T-cell (primary cell): Measurements from ENCODE around the gene GNPTG. TPM values are rescaled to one million over a fixed set of nuclear protein-coding genes. Genes with fewer than 3 reads are reported as not detected.

Experiments used
- ATAC-seq, 4 experiments: fragments of 200-7000 bp in 3 of 4; fragments of 150-1000 bp in 1 of 4; cut with Tn5 transposase; replicated peaks in 1 of 4; 1 replicate in 3 of 4; 2 replicates in 1 of 4; pipeline ENCODE4 v1.10.0; 2021; ENCODE audit warnings: moderate library complexity in 3 of 4, mild to moderate bottlenecking in 2 of 4, moderate number of reproducible peaks in 1 of 4
- CTCF ChIA-PET, 2 donors: fragments of 300-600 bp; sonication (Branson Sonifier 250); formaldehyde crosslinking; loops; one replicate each; lab custom pipeline; 2022; ENCODE audit warnings: antibody characterized with exemption in 2 of 2; lab: Charles Lee
- POLR2A ChIA-PET, 2 donors: fragments of 300-600 bp; sonication (Branson Sonifier 250); formaldehyde crosslinking; loops; one replicate each; lab custom pipeline; 2022; ENCODE audit warnings: antibody characterized with exemption in 2 of 2; lab: Charles Lee
- DNase-seq, 35 experiments: peaks; one replicate each; pipeline versions ENCODE4 v3.0.0 to v3.0.0-alpha.2; 2013 to 2023
- H3K27ac ChIP-seq: one replicate; pipeline ENCODE4 v1.5.1; 2013; ENCODE audit warnings: low read length
- H3K27me3 ChIP-seq, 2 experiments: replicated peaks in 1 of 2; 1 replicate in 1 of 2; 2 replicates in 1 of 2; pipeline versions ENCODE4 v1.6.1 to v1.7.0; 2013; ENCODE audit warnings: low read length in 1 of 2, mixed read lengths in 1 of 2; ENCODE audit not compliant: control insufficient read depth in 2 of 2, insufficient read depth in 2 of 2; ENCODE audit errors: extremely low read depth in 1 of 2
- H3K36me3 ChIP-seq, 2 donors: 1 replicate in 1 of 2; 2 replicates in 1 of 2; pipeline versions ENCODE4 v1.6.1 to v1.7.0; 2013; ENCODE audit warnings: low read length in 1 of 2; ENCODE audit not compliant: control insufficient read depth in 2 of 2, insufficient read depth in 1 of 2; ENCODE audit errors: extremely low read depth in 1 of 2
- H3K4me1 ChIP-seq, 2 experiments: 1 replicate in 1 of 2; 2 replicates in 1 of 2; pipeline versions ENCODE4 v1.6.1 to v1.7.0; 2013; ENCODE audit warnings: low read length in 2 of 2, mixed read lengths in 1 of 2; ENCODE audit not compliant: insufficient read depth in 2 of 2, control insufficient read depth in 1 of 2; ENCODE audit errors: extremely low read depth in 1 of 2
- H3K4me3 ChIP-seq, 2 donors: 1 replicate in 1 of 2; 2 replicates in 1 of 2; pipeline versions ENCODE4 v1.5.1 to v1.7.0; 2013; ENCODE audit warnings: mild to moderate bottlenecking in 2 of 2, low read length in 1 of 2, moderate library complexity in 1 of 2; ENCODE audit not compliant: control insufficient read depth in 1 of 2; ENCODE audit errors: extremely low read depth in 1 of 2
- H3K9me3 ChIP-seq: 2 replicates; pipeline ENCODE4 v1.7.0; 2013
- H3K27ac Mint-ChIP-seq, 2 donors: one replicate each; pipeline ENCODE4 v1.8.0; 2020 to 2021; ENCODE audit warnings: mild to moderate bottlenecking in 2 of 2, mixed read lengths in 2 of 2
- H3K27me3 Mint-ChIP-seq, 2 donors: one replicate each; pipeline ENCODE4 v1.8.0; 2021 to 2022; ENCODE audit warnings: mixed read lengths in 2 of 2
- H3K36me3 Mint-ChIP-seq: one replicate; pipeline ENCODE4 v1.8.0; 2021; ENCODE audit warnings: mixed read lengths
- H3K4me1 Mint-ChIP-seq, 3 donors: one replicate each; pipeline ENCODE4 v1.8.0; 2020 to 2022; ENCODE audit warnings: mixed read lengths in 3 of 3, mild to moderate bottlenecking in 1 of 3
- H3K4me3 Mint-ChIP-seq, 3 donors: one replicate each; pipeline ENCODE4 v1.8.0; 2020 to 2022; ENCODE audit warnings: mild to moderate bottlenecking in 3 of 3, mixed read lengths in 3 of 3, moderate library complexity in 3 of 3
- H3K9me3 Mint-ChIP-seq, 3 donors: one replicate each; pipeline ENCODE4 v1.8.0; 2020 to 2022; ENCODE audit warnings: mixed read lengths in 3 of 3
- whole genome bisulfite sequencing: methylation state at CpG from one replicate; pipeline ENCODE4 v1.1.5; 2013; ENCODE audit warnings: missing lambda C conversion rate; ENCODE audit not compliant: insufficient coverage; 5-methylcytosine and 5-hydroxymethylcytosine counted together
- total RNA-seq, 35 experiments: library from RNA in 6 of 35; stranded (reverse) in 6 of 35; fragments of 120-200 nt in 1 of 35; gene quantifications; one replicate each; pipeline versions ENCODE4 v1.2.1 to v1.2.4 and lab custom pipeline; 2013 to 2026

Gene GNPTG
- total RNA-seq, 5 donors from 2014 or later (not counting 1 experiment from before 2014, with no cell fraction given) = 42.6 to 66.5 (median 63.1) TPM

GRCh38 chr16:1393613-1394176, 42.0 kb downstream of the GNPTG start:
- ChIA-PET POLR2A (no interaction called here), CTCF (no interaction called here)
- 94% methylated on average over 16 of the region's 21 CpGs for WGBS
- no peak overlapping the region for H3K4me3 Mint-ChIP-seq
- H3K27ac ChIP-seq = no peak overlapping the region
- no peaks in the 10 kb centered on the region for H3K9me3 ChIP-seq
- peaks cover 39 to 63% of the 10 kb centered on the region in 2 donors for H3K36me3 ChIP-seq
- H3K36me3 Mint-ChIP-seq = peaks cover 30% of the 10 kb centered on the region
- peaks cover 0 to 4% (median 0%) of the 10 kb centered on the region in 3 donors for H3K4me1 Mint-ChIP-seq
- H3K9me3 Mint-ChIP-seq = no peaks in the 10 kb centered on the region
- H3K4me3 ChIP-seq = no peak overlapping the region
- DNase-seq = no peak
- H3K27me3 Mint-ChIP-seq = no peaks in the 10 kb centered on the region
- no peak for ATAC-seq
- no peaks in the 10 kb centered on the region for H3K27me3 ChIP-seq
- H3K27ac Mint-ChIP-seq = no peak overlapping the region
- peaks cover 0 to 3% of the 10 kb centered on the region in 2 experiments for H3K4me1 ChIP-seq

GRCh38 chr16:1394367-1394951, 42.7 kb downstream of the GNPTG start:
- H3K27me3 ChIP-seq = no peaks in the 10 kb centered on the region
- H3K9me3 Mint-ChIP-seq = no peaks in the 10 kb centered on the region
- no peak overlapping the region for H3K4me3 ChIP-seq
- H3K36me3 ChIP-seq = peaks cover 46 to 65% of the 10 kb centered on the region in 2 donors
- H3K4me3 Mint-ChIP-seq = no peak overlapping the region
- 97% methylated on average over 12 of the region's 19 CpGs for WGBS
- DNase-seq = no peak
- H3K27ac Mint-ChIP-seq = no peak overlapping the region
- H3K36me3 Mint-ChIP-seq = peaks cover 30% of the 10 kb centered on the region
- CTCF ChIA-PET = no interaction called here
- H3K27me3 Mint-ChIP-seq = no peaks in the 10 kb centered on the region
- H3K4me1 ChIP-seq = peaks cover 0 to 3% of the 10 kb centered on the region in 2 experiments
- POLR2A ChIA-PET = no interaction called here
- ATAC-seq = no peak
- no peak overlapping the region for H3K27ac ChIP-seq
- no peaks in the 10 kb centered on the region for H3K9me3 ChIP-seq
- H3K4me1 Mint-ChIP-seq = peaks cover 0 to 4% (median 0%) of the 10 kb centered on the region in 3 donors

GRCh38 chr16:1395444-1396031, 43.8 kb downstream of the GNPTG start:
- Histone ChIP-seq H3K36me3 (peaks cover 44 to 64% of the 10 kb centered on the region in 2 donors), H3K4me3 (no peak overlapping the region), H3K27me3 (no peaks in the 10 kb centered on the region), H3K27ac (no peak overlapping the region), H3K9me3 (no peaks in the 10 kb centered on the region), H3K4me1 (peaks cover 0 to under 1% of the 10 kb centered on the region in 2 experiments)
- WGBS = 96% methylated on average over 21 of the region's 22 CpGs
- no peak overlapping the region for H3K4me3 Mint-ChIP-seq
- H3K9me3 Mint-ChIP-seq = no peaks in the 10 kb centered on the region
- H3K36me3 Mint-ChIP-seq = peaks cover 25% of the 10 kb centered on the region
- H3K4me1 Mint-ChIP-seq = peaks cover 0 to 4% (median 0%) of the 10 kb centered on the region in 3 donors
- ChIA-PET CTCF (no interaction called here), POLR2A (no interaction called here)
- H3K27ac Mint-ChIP-seq = no peak overlapping the region
- no peak for DNase-seq
- ATAC-seq = no peak
- no peaks in the 10 kb centered on the region for H3K27me3 Mint-ChIP-seq

GRCh38 chr16:1397779-1398178, 46.0 kb downstream of the GNPTG start:
- DNase-seq (no peak), ATAC-seq (no peak)
- no peaks in the 10 kb centered on the region for H3K27me3 Mint-ChIP-seq
- 92% methylated on average over 15 of the region's 21 CpGs for WGBS
- H3K27ac Mint-ChIP-seq = no peak overlapping the region
- peaks cover 0 to 15% (median 0%) of the 10 kb centered on the region in 3 donors for H3K4me1 Mint-ChIP-seq
- H3K9me3 Mint-ChIP-seq = no peaks in the 10 kb centered on the region
- peaks cover 17% of the 10 kb centered on the region for H3K36me3 Mint-ChIP-seq
- H3K36me3 ChIP-seq = peaks cover 43 to 66% of the 10 kb centered on the region in 2 donors
- no peaks in the 10 kb centered on the region for H3K27me3 ChIP-seq
- H3K27ac ChIP-seq = no peak overlapping the region
- ChIA-PET CTCF (no interaction called here), POLR2A (no interaction called here)
- H3K9me3 ChIP-seq = no peaks in the 10 kb centered on the region
- no peaks in the 10 kb centered on the region for H3K4me1 ChIP-seq
- H3K4me3 Mint-ChIP-seq = no peak overlapping the region
- H3K4me3 ChIP-seq = no peak overlapping the region

- ATAC-seq = no peak
- no peak overlapping the region for H3K27ac ChIP-seq
- H3K36me3 Mint-ChIP-seq = peaks cover 17% of the 10 kb centered on the region
- peaks cover 1 to 15% (median 1%) of the 10 kb centered on the region in 3 donors for H3K4me1 Mint-ChIP-seq
- ChIA-PET POLR2A (no interaction called here), CTCF (no interaction called here)
- no peak overlapping the region for H3K4me3 Mint-ChIP-seq
- H3K27me3 Mint-ChIP-seq = no peaks in the 10 kb centered on the region
- H3K9me3 ChIP-seq = no peaks in the 10 kb centered on the region
- DNase-seq = no peak
- H3K27me3 ChIP-seq = no peaks in the 10 kb centered on the region
- H3K36me3 ChIP-seq = peaks cover 44 to 66% of the 10 kb centered on the region in 2 donors
- H3K27ac Mint-ChIP-seq = no peak overlapping the region
- WGBS = over 99% methylated on average over 9 of the region's 9 CpGs
- H3K9me3 Mint-ChIP-seq = no peaks in the 10 kb centered on the region
- H3K4me1 ChIP-seq = no peaks in the 10 kb centered on the region
- no peak overlapping the region for H3K4me3 ChIP-seq
Measured at GRCh38 chr16:1398351-1398750, 46.6 kb downstream of the GNPTG start.

- peaks cover 41 to 66% of the 10 kb centered on the region in 2 donors for H3K36me3 ChIP-seq
- no peak overlapping the region for H3K27ac ChIP-seq
- DNase-seq (no peak), ATAC-seq (no peak)
- Mint-ChIP-seq H3K4me1 (peaks cover 2 to 16% (median 3%) of the 10 kb centered on the region in 3 donors), H3K27ac (no peak overlapping the region), H3K27me3 (no peaks in the 10 kb centered on the region), H3K4me3 (no peak overlapping the region), H3K9me3 (no peaks in the 10 kb centered on the region), H3K36me3 (peaks cover 19% of the 10 kb centered on the region)
- ChIA-PET CTCF (no interaction called here), POLR2A (no interaction called here)
- H3K4me1 ChIP-seq = no peaks in the 10 kb centered on the region
- 95% methylated on average over 38 of the region's 38 CpGs for WGBS
- H3K4me3 ChIP-seq = no peak overlapping the region
- no peaks in the 10 kb centered on the region for H3K9me3 ChIP-seq
- no peaks in the 10 kb centered on the region for H3K27me3 ChIP-seq
Measured at GRCh38 chr16:1398826-1399581, 47.3 kb downstream of the GNPTG start.
